ENCODE data around the gene C1orf21.

Gene C1orf21

GRCh38 chr1:184664042-184664660, 277.3 kb downstream of the C1orf21 start:
- no peak for FAIRE-seq
- peak; percentile 77 for DNase-seq (ENCODE audit: insufficient read length, low spot score)
- TF ChIP-seq POLR2A (IDR thresholded peaks at IDR 0.05; ENCODE audit: low read depth, low read length), result no peak

GRCh38 chr1:184664661-184665060, 277.8 kb downstream of the C1orf21 start:
- DNase-seq (ENCODE audit: insufficient read length, low spot score), result no peak
- no peak for TF ChIP-seq POLR2A (IDR thresholded peaks at IDR 0.05; ENCODE audit: low read depth, low read length)
- no peak for FAIRE-seq

GRCh38 chr1:184665360-184665759, 278.5 kb downstream of the C1orf21 start:
- FAIRE-seq (no peak), DNase-seq (ENCODE audit: insufficient read length, low spot score) (no peak)
- TF ChIP-seq POLR2A (IDR thresholded peaks at IDR 0.05; ENCODE audit: low read depth, low read length), result no peak

- DNase-seq (ENCODE audit: insufficient read length, low spot score) (no peak), FAIRE-seq (no peak)
- TF ChIP-seq POLR2A (IDR thresholded peaks at IDR 0.05; ENCODE audit: low read depth, low read length), result no peak
Measured at GRCh38 chr1:184669391-184669790, 282.6 kb downstream of the C1orf21 start.

GRCh38 chr1:184672013-184672726, 285.3 kb downstream of the C1orf21 start:
- DNase-seq (ENCODE audit: insufficient read length, low spot score) (no peak), FAIRE-seq (no peak)
- TF ChIP-seq POLR2A (IDR thresholded peaks at IDR 0.05; ENCODE audit: low read depth, low read length), result no peak

- no peak for DNase-seq (ENCODE audit: insufficient read length, low spot score)
- no peak for TF ChIP-seq POLR2A (IDR thresholded peaks at IDR 0.05; ENCODE audit: low read depth, low read length)
- FAIRE-seq, result no peak
Measured at GRCh38 chr1:184673305-184673704, 286.5 kb downstream of the C1orf21 start.

- FAIRE-seq, result no peak
- TF ChIP-seq POLR2A (IDR thresholded peaks at IDR 0.05; ENCODE audit: low read depth, low read length), result no peak
- DNase-seq (ENCODE audit: insufficient read length, low spot score), result no peak
Measured at GRCh38 chr1:184677344-184677743, 290.5 kb downstream of the C1orf21 start.
